BLaER1 treated with 17β-estradiol and CSF1 and Interleukin-3, amounts not matched to agents 10 nM and 100 nM (cell line): ENCODE data around the gene SPATS2.
"Not testable (repeated sequence)": the region's sequence is repeated elsewhere in the genome, so short reads cannot be mapped to it uniquely, and the experiment has no call there.

ENCODE experiments used
- H3K27ac ChIP-seq, 11 experiments: shearing (Covaris generic); formaldehyde crosslinking; 2 replicates each; pipeline ENCODE4 v1.8.1; 2022
- H3K27me3 ChIP-seq, 11 experiments: shearing (Covaris generic); formaldehyde crosslinking; 2 replicates each; pipeline ENCODE4 v1.8.1; 2022
- H3K36me3 ChIP-seq, 11 experiments: shearing (Covaris generic); formaldehyde crosslinking; 2 replicates each; pipeline ENCODE4 v1.8.1; 2022
- H3K4me1 ChIP-seq, 10 experiments: shearing (Covaris generic); formaldehyde crosslinking; 2 replicates each; pipeline ENCODE4 v1.8.1; 2022
- H3K4me2 ChIP-seq, 11 experiments: shearing (Covaris generic); formaldehyde crosslinking; 2 replicates each; pipeline ENCODE4 v1.8.1; 2022
- H3K4me3 ChIP-seq, 10 experiments: shearing (Covaris generic); formaldehyde crosslinking; 2 replicates each; pipeline ENCODE4 v1.8.1; 2022
- H3K9ac ChIP-seq, 11 experiments: shearing (Covaris generic); formaldehyde crosslinking; 2 replicates each; pipeline ENCODE4 v1.8.1; 2022
- H3K9me3 ChIP-seq, 11 experiments: shearing (Covaris generic); formaldehyde crosslinking; replicated peaks in 1 of 11; 2 replicates each; pipeline ENCODE4 v1.8.1; 2022
- H4K20me1 ChIP-seq, 11 experiments: shearing (Covaris generic); formaldehyde crosslinking; 2 replicates each; pipeline ENCODE4 v1.8.1; 2022
- Cebpa-rat ChIP-seq, 11 experiments: shearing (Covaris generic); IDR thresholded peaks; 2 replicates each; pipeline ENCODE4 v1.8.1; 2022

SPATS2 gene

DNA sequence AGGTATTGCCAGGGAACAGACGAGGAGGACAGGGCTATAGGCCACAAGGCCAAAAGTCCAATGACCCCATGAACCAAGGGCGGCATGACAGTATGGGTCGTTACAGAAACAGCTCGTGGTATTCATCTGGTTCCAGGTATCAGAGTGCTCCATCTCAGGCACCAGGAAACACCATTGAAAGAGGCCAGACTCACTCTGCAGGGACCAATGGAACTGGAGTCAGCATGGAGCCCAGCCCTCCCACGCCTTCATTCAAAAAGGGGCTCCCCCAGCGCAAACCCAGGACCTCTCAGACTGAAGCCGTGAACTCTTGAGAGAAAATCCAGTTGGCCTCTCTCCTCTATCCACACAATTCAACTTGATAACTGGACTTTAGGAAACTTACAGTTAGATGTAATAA, 158.7 kb downstream of the SPATS2 start:
- H3K4me3 ChIP-seq, result no peak overlapping the region
- H3K4me2 ChIP-seq, result no peak overlapping the region
- H3K27ac ChIP-seq, result no peak overlapping the region
- H3K9ac ChIP-seq, result no peak overlapping the region
- no peaks in the 10 kb centered on the region for H3K27me3 ChIP-seq
- TF ChIP-seq Cebpa-rat (IDR thresholded peaks at IDR 0.05), result no peak
- H3K36me3 ChIP-seq, result peaks cover 36 to 82% (median 52%) of the 10 kb centered on the region in 11 experiments
- 0 out of 22 replicates have a peak, but pooled peaks cover 0 to 4% (median 0%) of the 10 kb centered on the region in 11 experiments for H4K20me1 ChIP-seq
- H3K9me3 ChIP-seq, result no peaks in the 10 kb centered on the region
- H3K4me1 ChIP-seq, result peaks cover 8 to 15% (median 10%) of the 10 kb centered on the region in 10 experiments; a peak in 18 of 20 replicates

DNA sequence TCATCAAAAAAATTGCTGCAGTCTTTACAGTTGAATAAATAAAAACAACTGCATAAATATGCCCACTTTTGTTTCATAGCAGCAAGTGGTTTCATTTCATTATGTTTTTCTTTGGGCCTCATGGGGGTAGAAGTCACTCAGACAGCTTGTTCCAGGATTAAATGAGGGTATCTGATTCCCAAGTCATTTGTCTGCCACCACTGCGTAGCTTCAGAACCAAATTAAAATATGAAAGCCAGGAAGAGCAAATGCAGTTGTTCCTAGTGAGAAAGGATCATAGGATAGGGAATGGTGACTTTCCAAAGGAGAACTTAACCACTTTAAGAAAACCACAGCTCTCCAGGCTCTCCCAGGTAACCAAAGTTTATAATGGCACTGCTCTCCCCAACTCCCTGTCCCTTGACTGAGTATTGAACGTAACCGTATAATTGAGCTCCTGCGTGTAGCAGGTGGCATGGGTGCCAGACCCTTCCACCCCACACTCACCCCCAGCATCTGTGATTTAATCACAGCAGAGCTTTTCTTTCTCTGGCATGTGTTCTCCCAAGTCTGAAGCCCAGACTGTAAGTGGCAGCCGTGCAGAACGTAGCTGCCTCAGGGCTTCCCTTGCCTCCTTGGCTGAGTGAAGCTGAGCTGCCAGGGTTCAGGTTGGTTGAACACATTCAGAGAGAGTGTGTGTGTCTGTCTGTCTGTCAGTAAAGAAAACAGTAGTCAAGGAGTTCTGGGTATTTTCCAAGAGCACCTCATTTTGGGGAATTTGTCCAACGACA, 160.3 kb downstream of the SPATS2 start:
- Histone ChIP-seq H3K4me1 (peaks cover 8 to 15% (median 10%) of the 10 kb centered on the region in 10 experiments; a peak in 18 of 20 replicates), H3K36me3 (peaks cover 35 to 75% (median 42%) of the 10 kb centered on the region in 11 experiments), H3K27me3 (no peaks in the 10 kb centered on the region), H3K27ac (no peak overlapping the region), H3K4me2 (peak overlapping the region in 6 of 11 experiments; percentile 5 to 50 (median 34); a peak in 11 of 22 replicates), H4K20me1 (0 out of 22 replicates have a peak, but pooled peaks cover 0 to 4% (median 0%) of the 10 kb centered on the region in 11 experiments), H3K9me3 (no peaks in the 10 kb centered on the region), H3K4me3 (no peak overlapping the region), H3K9ac (0 out of 22 replicates have a peak overlapping the region, but pooled peaks of 1 of the 11 experiments have one; percentile 3)
- no peak for TF ChIP-seq Cebpa-rat (IDR thresholded peaks at IDR 0.05)

DNA sequence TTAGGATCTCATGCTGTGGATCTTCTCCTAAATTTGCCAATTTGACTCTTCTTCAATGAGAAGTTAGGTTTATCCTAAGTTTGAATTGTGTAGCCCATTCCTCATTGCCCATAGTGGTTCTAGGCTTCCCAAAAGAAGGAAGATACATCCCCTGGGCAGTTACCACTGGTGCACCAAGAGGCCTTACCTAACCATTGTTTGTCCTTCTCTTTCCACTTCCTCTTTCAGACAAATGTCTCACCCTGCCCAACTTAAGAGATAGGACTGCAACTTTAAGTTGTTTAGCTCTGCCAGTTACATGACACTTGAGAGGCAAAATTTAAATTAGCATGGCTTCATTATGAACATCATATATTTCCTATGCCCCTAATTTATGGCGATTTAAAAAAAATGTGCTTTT, 162.2 kb downstream of the SPATS2 start:
- Histone ChIP-seq H3K36me3 (peaks cover 22 to 58% (median 31%) of the 10 kb centered on the region in 11 experiments), H3K9me3 (no peaks in the 10 kb centered on the region), H3K4me1 (peaks cover 9 to 15% (median 10%) of the 10 kb centered on the region in 10 experiments; a peak in 18 of 20 replicates), H3K27ac (no peak overlapping the region), H3K9ac (no peak overlapping the region), H3K4me3 (no peak overlapping the region), H3K4me2 (peak overlapping the region in 3 of 11 experiments; percentile 2 to 37 (median 19); a peak in 2 of 22 replicates), H4K20me1 (peaks cover 0 to 5% (median 0%) of the 10 kb centered on the region in 11 experiments; a peak in 1 of 22 replicates), H3K27me3 (peaks cover under 1 to 13% (median 6%) of the 10 kb centered on the region in 11 experiments; a peak in 19 of 22 replicates)
- TF ChIP-seq Cebpa-rat (IDR thresholded peaks at IDR 0.05), result no peak

DNA sequence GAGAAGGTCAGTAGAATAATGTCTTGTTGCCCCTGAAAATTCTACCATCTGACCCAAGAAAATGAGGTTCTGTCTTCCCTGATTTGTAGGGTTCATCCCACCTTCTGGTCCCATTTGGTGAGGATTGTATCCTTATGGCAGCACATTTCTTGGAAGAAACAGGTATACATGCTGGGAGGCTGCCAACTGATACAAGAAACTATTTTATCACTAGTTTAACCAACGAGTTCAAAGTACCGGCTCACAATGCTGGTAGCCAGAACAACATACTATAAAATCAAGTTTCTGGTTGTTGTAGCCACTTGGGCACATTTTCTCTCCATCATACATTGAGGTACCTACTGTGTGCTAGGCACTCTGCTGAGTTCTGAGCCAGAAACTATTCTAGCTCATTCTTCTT, 164.5 kb downstream of the SPATS2 start:
- Histone ChIP-seq H3K4me1 (peaks cover 12 to 33% (median 22%) of the 10 kb centered on the region in 10 experiments), H3K27me3 (peaks cover 23 to 36% (median 30%) of the 10 kb centered on the region in 11 experiments), H3K27ac (no peak overlapping the region), H3K4me2 (no peak overlapping the region), H3K36me3 (peaks cover 0 to 35% (median 8%) of the 10 kb centered on the region in 11 experiments; a peak in 12 of 22 replicates), H3K4me3 (no peak overlapping the region), H4K20me1 (peaks cover 0 to 27% (median 6%) of the 10 kb centered on the region in 11 experiments; a peak in 11 of 22 replicates), H3K9ac (no peak overlapping the region), H3K9me3 (no peaks in the 10 kb centered on the region)
- no peak for TF ChIP-seq Cebpa-rat (IDR thresholded peaks at IDR 0.05)

DNA sequence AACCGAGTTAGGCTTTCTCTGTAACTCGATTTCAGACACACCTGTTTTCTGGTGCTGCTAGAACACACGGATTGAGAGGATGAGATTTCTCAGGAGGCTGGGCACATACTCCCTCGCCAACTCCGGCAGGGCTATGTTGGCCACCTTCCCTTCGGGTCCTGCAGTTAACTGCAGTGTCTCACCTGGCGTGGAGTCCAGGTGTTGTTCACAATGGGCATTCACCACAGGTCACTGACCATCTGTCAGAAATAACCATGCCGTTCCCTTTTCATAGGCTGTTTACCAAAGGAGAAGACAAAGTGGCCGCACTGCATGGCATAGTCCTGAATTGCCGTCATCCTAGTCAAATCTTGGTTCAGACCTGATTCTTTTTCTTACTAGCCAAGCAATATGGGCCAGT, 166.1 kb downstream of the SPATS2 start:
- H3K27me3 ChIP-seq, result peaks cover 39 to 52% (median 45%) of the 10 kb centered on the region in 11 experiments
- H3K4me1 ChIP-seq, result peaks cover 11 to 49% (median 30%) of the 10 kb centered on the region in 10 experiments; a peak in 19 of 20 replicates
- H3K9ac ChIP-seq, result no peak overlapping the region
- no peaks in the 10 kb centered on the region for H3K9me3 ChIP-seq
- peaks cover 0 to 26% (median 0%) of the 10 kb centered on the region in 11 experiments; a peak in 3 of 22 replicates for H3K36me3 ChIP-seq
- H4K20me1 ChIP-seq, result peaks cover 0 to 43% (median 21%) of the 10 kb centered on the region in 11 experiments; a peak in 15 of 22 replicates
- no peak overlapping the region for H3K4me3 ChIP-seq
- H3K27ac ChIP-seq, result no peak overlapping the region
- TF ChIP-seq Cebpa-rat (IDR thresholded peaks at IDR 0.05), result no peak
- no peak overlapping the region for H3K4me2 ChIP-seq

DNA sequence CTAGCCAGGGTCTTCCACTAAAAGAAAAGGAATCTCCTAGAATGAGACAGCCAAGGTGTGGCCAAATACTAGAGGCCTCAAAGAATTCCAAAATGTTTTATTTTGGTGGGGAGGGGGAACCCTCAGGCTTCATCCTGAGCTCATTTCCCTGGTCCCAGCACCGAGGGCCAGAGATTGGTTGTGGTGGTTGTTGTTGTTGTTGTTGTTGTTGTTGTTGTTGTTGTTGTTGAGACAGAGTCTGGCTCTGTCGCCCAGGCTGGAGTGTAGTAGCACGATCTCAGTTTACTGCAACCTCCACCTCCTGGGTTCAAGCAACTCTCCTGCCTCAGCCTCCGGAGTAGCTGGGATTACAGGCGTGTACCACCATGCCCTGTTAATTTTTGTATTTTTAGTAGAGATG, 166.9 kb downstream of the SPATS2 start:
- H3K9me3 ChIP-seq, H3K4me3 ChIP-seq, H3K4me2 ChIP-seq, H3K9ac ChIP-seq, H3K27ac ChIP-seq: not testable (repeated sequence)
- H3K36me3 ChIP-seq, result peaks cover 0 to 18% (median 0%) of the 10 kb centered on the region in 11 experiments; a peak in 1 of 22 replicates
- H3K4me1 ChIP-seq, result peaks cover 13 to 49% (median 33%) of the 10 kb centered on the region in 10 experiments; a peak in 19 of 20 replicates
- H3K27me3 ChIP-seq, result peaks cover 47 to 60% (median 53%) of the 10 kb centered on the region in 11 experiments
- H4K20me1 ChIP-seq, result peaks cover 0 to 46% (median 23%) of the 10 kb centered on the region in 11 experiments; a peak in 18 of 22 replicates

DNA sequence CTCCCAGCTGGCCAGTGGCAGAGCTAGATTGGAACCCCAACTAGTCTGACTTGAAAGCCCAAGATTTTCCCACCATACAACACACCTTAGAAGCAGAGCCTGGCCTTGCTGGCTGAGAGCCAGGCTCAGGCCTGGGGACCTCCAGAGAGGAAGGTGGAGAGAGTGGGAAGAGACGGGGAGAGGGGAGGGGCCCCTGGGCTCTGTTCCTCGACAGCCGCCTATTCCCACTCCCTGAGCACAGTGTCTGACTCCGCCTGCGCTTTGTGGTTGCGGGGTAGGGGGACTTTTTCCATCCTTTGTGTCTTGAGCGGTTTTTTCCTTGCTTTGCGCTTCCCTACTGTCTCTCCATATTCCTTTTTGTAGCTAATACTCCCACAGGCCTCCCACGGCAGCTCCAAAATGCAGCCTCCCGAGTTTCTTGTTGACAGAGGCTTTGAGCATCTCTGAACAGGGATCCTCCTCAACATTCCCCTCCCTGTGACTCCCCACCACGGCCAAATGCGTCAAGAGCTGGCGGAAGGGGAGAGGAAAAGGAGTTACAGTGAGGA, 167.5 kb downstream of the SPATS2 start:
- no peak overlapping the region for H3K27ac ChIP-seq
- peak overlapping the region in 3 of 11 experiments; percentile 95 to 100 (median 100); a peak in 4 of 22 replicates for H3K4me2 ChIP-seq
- no peaks in the 10 kb centered on the region for H3K9me3 ChIP-seq
- H3K4me1 ChIP-seq, result peaks cover 20 to 49% (median 37%) of the 10 kb centered on the region in 10 experiments; a peak in 19 of 20 replicates
- H3K9ac ChIP-seq, result no peak overlapping the region
- peaks cover 54 to 67% (median 60%) of the 10 kb centered on the region in 11 experiments for H3K27me3 ChIP-seq
- no peak for TF ChIP-seq Cebpa-rat (IDR thresholded peaks at IDR 0.05)
- peaks cover 0 to 53% (median 30%) of the 10 kb centered on the region in 11 experiments; a peak in 18 of 22 replicates for H4K20me1 ChIP-seq
- no peak overlapping the region for H3K4me3 ChIP-seq
- H3K36me3 ChIP-seq, result 0 out of 22 replicates have a peak, but pooled peaks cover 0 to 12% (median 0%) of the 10 kb centered on the region in 11 experiments

DNA sequence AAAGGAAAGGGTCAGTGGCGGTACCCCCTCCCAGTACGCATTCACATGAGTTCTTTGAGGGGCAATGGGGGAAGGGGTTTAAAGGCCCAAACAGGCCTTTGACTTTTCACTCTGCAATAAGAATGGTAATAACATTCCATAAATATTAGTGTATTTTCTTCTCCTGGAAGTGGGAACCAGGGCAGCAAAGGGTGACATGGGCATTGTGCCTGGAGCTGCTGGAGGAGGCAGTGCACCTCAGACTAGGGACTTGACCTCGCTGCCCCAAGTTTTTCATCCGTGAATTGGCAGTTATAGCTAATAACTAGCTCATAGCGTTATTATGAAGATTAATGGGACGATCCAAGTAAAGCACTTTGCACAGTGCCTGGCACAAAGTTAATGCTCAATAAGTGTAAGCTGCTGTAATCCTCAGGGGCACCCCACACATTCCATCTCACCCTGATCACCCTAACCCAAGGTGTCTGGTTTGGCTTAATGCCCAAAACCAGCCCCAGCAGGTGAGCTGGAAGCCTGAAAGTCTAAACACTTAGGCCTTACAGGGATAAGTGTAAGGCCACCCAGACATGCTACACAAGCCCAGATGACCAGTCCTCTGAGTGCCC, 168.8 kb downstream of the SPATS2 start:
- Histone ChIP-seq H3K27me3 (peaks cover 66 to 79% (median 72%) of the 10 kb centered on the region in 11 experiments), H3K4me3 (peak overlapping the region in 1 of 10 experiments; percentile 14; a peak in 1 of 20 replicates), H3K9ac (no peak overlapping the region), H4K20me1 (peaks cover 0 to 65% (median 38%) of the 10 kb centered on the region in 11 experiments; a peak in 18 of 22 replicates), H3K4me1 (peaks cover 24 to 54% (median 44%) of the 10 kb centered on the region in 10 experiments; a peak in 19 of 20 replicates), H3K36me3 (0 out of 22 replicates have a peak, but pooled peaks cover 0 to 8% (median 0%) of the 10 kb centered on the region in 11 experiments), H3K27ac (no peak overlapping the region), H3K9me3 (no peaks in the 10 kb centered on the region), H3K4me2 (peak overlapping the region in 7 of 11 experiments; percentile 25 to 100 (median 95); a peak in 12 of 22 replicates)
- no peak for TF ChIP-seq Cebpa-rat (IDR thresholded peaks at IDR 0.05)
